HG02763 (cell line): ENCODE data around the gene CA9.

Source experiments
- ATAC-seq: cut with Tn5 transposase; IDR thresholded peaks from one replicate; pipeline ENCODE4 v1.9.1; 2021; ENCODE audit warnings: mild to moderate bottlenecking, moderate library complexity; ENCODE audit not compliant: unreplicated experiment

The CA9 gene

GRCh38 chr9:35714123-35714522 is 40.4 kb downstream of the CA9 start:
- ATAC-seq = no peak

- no peak for ATAC-seq
Observed at GRCh38 chr9:35714579-35715252, 41.0 kb downstream of the CA9 start.

- ATAC-seq = no peak
Observed at GRCh38 chr9:35716230-35716629, 42.5 kb downstream of the CA9 start.

GRCh38 chr9:35717132-35717870 is 43.6 kb downstream of the CA9 start:
- ATAC-seq = no peak

- ATAC-seq = no peak
Observed at GRCh38 chr9:35718721-35719511, 45.2 kb downstream of the CA9 start.

- ATAC-seq = no peak
Observed at GRCh38 chr9:35719546-35719945, 45.8 kb downstream of the CA9 start.

GRCh38 chr9:35723426-35723825 is 49.7 kb downstream of the CA9 start:
- no peak for ATAC-seq

- no peak for ATAC-seq
Observed at GRCh38 chr9:35723908-35724307, 50.2 kb downstream of the CA9 start.

GRCh38 chr9:35725362-35725761 is 51.6 kb downstream of the CA9 start:
- ATAC-seq = no peak

GRCh38 chr9:35726931-35727330 is 53.2 kb downstream of the CA9 start:
- no peak for ATAC-seq

- no peak for ATAC-seq
Observed at GRCh38 chr9:35727676-35728040, 53.9 kb downstream of the CA9 start.

- no peak for ATAC-seq
Observed at GRCh38 chr9:35728041-35728971, 54.6 kb downstream of the CA9 start.

GRCh38 chr9:35729101-35729500 is 55.4 kb downstream of the CA9 start:
- ATAC-seq = no peak

- no peak for ATAC-seq
Observed at GRCh38 chr9:35729700-35730485, 56.2 kb downstream of the CA9 start.

- ATAC-seq = no peak
Observed at GRCh38 chr9:35730486-35730854, 56.7 kb downstream of the CA9 start.
